H1 (cell line): Measurements from ENCODE around the gene SLC9C2. TPM values are rescaled to one million over a fixed set of nuclear protein-coding genes. Genes with fewer than 3 reads are reported as not detected.

Source experiments
- CHD7 ChIP-seq: fragments of 300-600 bp; sonication (generic); IDR thresholded peaks from 2 replicates; pipeline ENCODE4 v1.7.1; 2012; ENCODE audit warnings: low read length, moderate library complexity, mild to moderate bottlenecking, inconsistent platforms; ENCODE audit not compliant: insufficient replicate concordance
- CTBP2 ChIP-seq: IDR thresholded peaks from 2 replicates; pipeline ENCODE4 v1.7.0; 2011; ENCODE audit warnings: borderline replicate concordance, mild to moderate bottlenecking, moderate library complexity, mixed read lengths, low read length; ENCODE audit not compliant: insufficient read depth, insufficient read length
- polyA plus RNA-seq, 7 experiments: library from polyadenylated mRNA; depleted of rRNA in 3 of 7; stranded (reverse) in 5 of 7; unstranded in 2 of 7; fragments of >200 nt in 5 of 7; fragments of 200-250 nt in 2 of 7; gene quantifications; 1 replicate in 5 of 7; 2 replicates in 1 of 7; 4 replicates in 1 of 7; pipeline versions ENCODE4 v1.2.1 to v1.2.3, GENCODE V29; 2011 to 2013; ENCODE audit warnings: missing spikeins in 2 of 7, mixed read lengths in 2 of 7
- total RNA-seq: library from RNA; stranded (reverse); fragmentation: NEBNext Ultra II Directional; extraction: Animal tissue kit (Norgen Biotek cat#: 25700); gene quantifications from 2 replicates; pipeline ENCODE4 v1.2.1, GENCODE V29; 2021

Gene SLC9C2
- total and polyA plus RNA-seq, 2 of the 8 experiments (the other 6 are each of a cell fraction or from before 2014, with no cell fraction given) = not detected

- no peak for TF ChIP-seq CHD7
- no peak for TF ChIP-seq CTBP2
- TF ChIP-seq, all 59 proteins: peak for 2
These were observed 26.0 kb upstream of the SLC9C2 start (continued) for GRCh38 chr1:173628888-173629287.
